ENCODE measurements around the gene RNF150. TPM values are rescaled to one million over a fixed set of nuclear protein-coding genes. Genes with fewer than 3 reads are reported as not detected.

RNF150 gene
- total RNA-seq, 1 donor from 2014 or later = 5.8 TPM

DNA sequence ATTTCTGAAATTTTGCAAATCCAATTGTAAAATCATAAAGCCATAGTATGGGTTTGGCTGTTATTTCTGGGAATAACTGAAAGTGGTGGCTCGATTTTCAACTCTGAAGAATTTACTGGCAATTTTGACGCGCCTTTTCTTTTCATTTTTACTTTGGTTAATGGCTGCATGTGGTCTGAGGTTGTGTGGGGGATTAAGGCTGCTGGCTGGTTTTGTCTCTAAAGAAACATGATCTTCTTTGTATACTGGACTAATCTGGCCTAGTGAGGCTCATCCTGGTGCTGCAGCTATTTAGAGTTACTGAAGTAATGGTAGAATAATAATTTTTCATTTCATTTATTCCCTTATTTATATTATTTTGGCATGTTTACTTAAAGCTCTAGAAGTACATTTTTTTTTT, 164.0 kb downstream of the RNF150 start:
- TF ChIP-seq, protein P1, sequence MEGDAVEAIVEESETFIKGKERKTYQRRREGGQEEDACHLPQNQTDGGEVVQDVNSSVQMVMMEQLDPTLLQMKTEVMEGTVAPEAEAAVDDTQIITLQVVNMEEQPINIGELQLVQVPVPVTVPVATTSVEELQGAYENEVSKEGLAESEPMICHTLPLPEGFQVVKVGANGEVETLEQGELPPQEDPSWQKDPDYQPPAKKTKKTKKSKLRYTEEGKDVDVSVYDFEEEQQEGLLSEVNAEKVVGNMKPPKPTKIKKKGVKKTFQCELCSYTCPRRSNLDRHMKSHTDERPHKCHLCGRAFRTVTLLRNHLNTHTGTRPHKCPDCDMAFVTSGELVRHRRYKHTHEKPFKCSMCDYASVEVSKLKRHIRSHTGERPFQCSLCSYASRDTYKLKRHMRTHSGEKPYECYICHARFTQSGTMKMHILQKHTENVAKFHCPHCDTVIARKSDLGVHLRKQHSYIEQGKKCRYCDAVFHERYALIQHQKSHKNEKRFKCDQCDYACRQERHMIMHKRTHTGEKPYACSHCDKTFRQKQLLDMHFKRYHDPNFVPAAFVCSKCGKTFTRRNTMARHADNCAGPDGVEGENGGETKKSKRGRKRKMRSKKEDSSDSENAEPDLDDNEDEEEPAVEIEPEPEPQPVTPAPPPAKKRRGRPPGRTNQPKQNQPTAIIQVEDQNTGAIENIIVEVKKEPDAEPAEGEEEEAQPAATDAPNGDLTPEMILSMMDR (IDR thresholded peaks at IDR 0.05; ENCODE audit: unreplicated experiment) = no peak
- H3K4me1 Mint-ChIP-seq (ENCODE audit: unreplicated experiment) = peaks cover 5% of the 10 kb centered on the region
- no peak overlapping the region for H3K4me3 Mint-ChIP-seq (ENCODE audit: unreplicated experiment)
- H3K36me3 Mint-ChIP-seq (ENCODE audit: low read depth, unreplicated experiment) = no peaks in the 10 kb centered on the region
- H3K9me3 Mint-ChIP-seq (ENCODE audit: unreplicated experiment) = no peaks in the 10 kb centered on the region
- H3K27me3 Mint-ChIP-seq (ENCODE audit: unreplicated experiment) = peaks cover 1% of the 10 kb centered on the region
- no peak for DNase-seq (ENCODE audit: low spot score)
- H3K27ac Mint-ChIP-seq (ENCODE audit: unreplicated experiment) = no peak overlapping the region

DNA sequence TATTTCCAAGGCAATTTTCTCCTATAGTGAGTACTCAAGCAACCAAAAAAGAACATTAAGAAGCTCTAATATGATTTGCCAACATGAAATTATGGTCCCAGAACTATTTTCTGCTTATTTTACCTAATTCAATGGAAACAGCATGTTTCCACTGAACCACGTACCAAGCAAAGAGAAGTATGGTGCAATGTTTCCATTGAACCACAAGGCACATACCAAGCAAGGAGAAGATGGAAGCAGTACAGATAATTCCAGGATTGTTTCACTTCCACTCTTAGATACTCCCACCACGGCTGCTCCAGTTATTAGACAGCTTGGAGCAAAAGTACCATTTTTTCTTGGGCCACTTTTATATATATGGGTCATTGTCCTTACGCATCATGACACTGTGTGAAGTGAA, 164.9 kb downstream of the RNF150 start:
- no peak overlapping the region for H3K27ac Mint-ChIP-seq (ENCODE audit: unreplicated experiment)
- no peaks in the 10 kb centered on the region for H3K9me3 Mint-ChIP-seq (ENCODE audit: unreplicated experiment)
- TF ChIP-seq, protein P1 (IDR thresholded peaks at IDR 0.05; ENCODE audit: unreplicated experiment) = no peak
- H3K27me3 Mint-ChIP-seq (ENCODE audit: unreplicated experiment) = no peaks in the 10 kb centered on the region
- DNase-seq (ENCODE audit: low spot score) = no peak
- no peaks in the 10 kb centered on the region for H3K36me3 Mint-ChIP-seq (ENCODE audit: low read depth, unreplicated experiment)
- H3K4me3 Mint-ChIP-seq (ENCODE audit: unreplicated experiment) = no peak overlapping the region
- H3K4me1 Mint-ChIP-seq (ENCODE audit: unreplicated experiment) = peaks cover 5% of the 10 kb centered on the region

DNA sequence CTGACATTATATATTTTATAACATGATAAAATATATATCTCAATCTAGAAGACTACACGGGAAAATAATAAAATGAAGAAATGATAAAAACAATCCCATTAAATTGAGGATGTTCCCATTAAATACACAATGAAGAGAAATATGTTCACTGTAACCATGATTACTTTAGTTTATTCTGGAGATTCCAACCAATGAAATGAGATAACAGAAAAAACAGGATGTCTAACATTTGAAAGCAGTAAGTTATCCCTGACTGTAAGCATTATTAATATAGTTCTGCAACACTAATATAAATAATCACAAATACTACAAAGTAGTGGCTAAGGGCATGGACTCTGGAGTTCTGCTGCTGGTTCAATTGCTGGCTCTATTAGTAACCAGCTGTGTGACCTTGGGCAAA, 169.4 kb downstream of the RNF150 start:
- Mint-ChIP-seq H3K9me3 (ENCODE audit: unreplicated experiment) (no peaks in the 10 kb centered on the region), H3K27me3 (ENCODE audit: unreplicated experiment) (no peaks in the 10 kb centered on the region), H3K27ac (ENCODE audit: unreplicated experiment) (no peak overlapping the region), H3K36me3 (ENCODE audit: low read depth, unreplicated experiment) (no peaks in the 10 kb centered on the region), H3K4me1 (ENCODE audit: unreplicated experiment) (no peaks in the 10 kb centered on the region), H3K4me3 (ENCODE audit: unreplicated experiment) (no peak overlapping the region)
- no peak for DNase-seq (ENCODE audit: low spot score)
- TF ChIP-seq, protein P1 (IDR thresholded peaks at IDR 0.05; ENCODE audit: unreplicated experiment) = no peak

DNA sequence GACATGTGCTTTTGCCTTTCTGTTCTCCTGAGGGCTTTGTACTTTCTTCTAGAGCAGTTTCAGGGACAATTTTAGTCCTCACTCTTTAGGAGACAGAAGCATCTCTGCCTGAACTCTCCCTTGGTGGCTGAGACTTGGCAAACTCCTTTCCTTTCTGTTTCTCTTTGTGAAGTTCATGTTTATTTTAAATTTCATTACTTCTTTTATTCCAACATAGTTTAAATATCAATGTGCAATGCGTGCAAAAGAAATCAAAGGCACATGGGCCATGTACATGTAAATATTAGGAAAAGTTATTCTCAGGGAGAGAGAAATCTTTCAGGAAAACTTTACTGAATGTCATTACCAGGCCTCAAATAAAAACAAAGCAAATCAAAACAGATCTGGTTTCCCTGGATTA, 177.6 kb downstream of the RNF150 start:
- H3K4me3 Mint-ChIP-seq (ENCODE audit: unreplicated experiment) = no peak overlapping the region
- TF ChIP-seq, protein P1 (IDR thresholded peaks at IDR 0.05; ENCODE audit: unreplicated experiment) = no peak
- no peaks in the 10 kb centered on the region for H3K9me3 Mint-ChIP-seq (ENCODE audit: unreplicated experiment)
- no peak for DNase-seq (ENCODE audit: low spot score)
- H3K27me3 Mint-ChIP-seq (ENCODE audit: unreplicated experiment) = no peaks in the 10 kb centered on the region
- H3K27ac Mint-ChIP-seq (ENCODE audit: unreplicated experiment) = no peak overlapping the region
- H3K36me3 Mint-ChIP-seq (ENCODE audit: low read depth, unreplicated experiment) = no peaks in the 10 kb centered on the region
- no peaks in the 10 kb centered on the region for H3K4me1 Mint-ChIP-seq (ENCODE audit: unreplicated experiment)

DNA sequence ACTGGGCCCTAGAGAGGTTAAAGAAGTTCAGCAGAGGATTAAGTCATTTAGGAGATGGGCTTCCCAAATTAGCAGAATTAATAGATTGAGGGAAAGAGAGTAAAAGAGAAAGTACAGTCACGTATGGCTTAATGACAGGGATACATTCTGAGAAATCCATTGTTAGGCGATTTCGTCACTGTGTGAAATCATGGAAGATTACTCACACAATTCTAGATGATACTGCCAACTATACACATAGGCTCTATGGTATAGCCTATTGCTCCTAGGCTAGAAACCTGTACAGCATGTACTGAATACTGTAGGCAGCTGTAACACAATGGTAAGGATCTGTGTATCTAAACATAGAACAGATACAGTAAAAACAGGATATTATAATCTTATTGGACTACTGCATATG, 180.6 kb downstream of the RNF150 start:
- Mint-ChIP-seq H3K36me3 (ENCODE audit: low read depth, unreplicated experiment) (no peaks in the 10 kb centered on the region), H3K27ac (ENCODE audit: unreplicated experiment) (no peak overlapping the region), H3K4me3 (ENCODE audit: unreplicated experiment) (no peak overlapping the region), H3K27me3 (ENCODE audit: unreplicated experiment) (no peaks in the 10 kb centered on the region), H3K9me3 (ENCODE audit: unreplicated experiment) (no peaks in the 10 kb centered on the region), H3K4me1 (ENCODE audit: unreplicated experiment) (no peaks in the 10 kb centered on the region)
- DNase-seq (ENCODE audit: low spot score) = no peak
- TF ChIP-seq, protein P1 (IDR thresholded peaks at IDR 0.05; ENCODE audit: unreplicated experiment) = no peak
